Hematopoietic multipotent progenitor cell treated with erythropoietin and hydrocortisone succinate and interleukin-3 and kit ligand, for 15 days (in vitro differentiated cells): Measurements from ENCODE around the gene ERBB4.

Experiments
- DNase-seq: peaks from one replicate; pipeline ENCODE4 v3.0.0-alpha.2; 2015; ENCODE audit warnings: low spot score

Gene ERBB4

GRCh38 chr2:212538305-212539071 lies at the start of gene ERBB4:
Gene ERBB4 (minus strand): TSS chr2:212538802. CDS start chr2:212538530, 272 bp downstream.
- no peak for DNase-seq

GRCh38 chr2:212580117-212580516 lies 41.5 kb upstream of the ERBB4 start:
- no peak for DNase-seq

- DNase-seq, result no peak
Measured at GRCh38 chr2:212556296-212556695, 17.7 kb upstream of the ERBB4 start.

- no peak for DNase-seq
Measured at GRCh38 chr2:212554233-212554632, 15.6 kb upstream of the ERBB4 start.

GRCh38 chr2:212549941-212550340 lies 11.3 kb upstream of the ERBB4 start:
- no peak for DNase-seq

GRCh38 chr2:212549463-212549862 lies 10.9 kb upstream of the ERBB4 start:
- no peak for DNase-seq

GRCh38 chr2:212548455-212548819 lies 9.8 kb upstream of the ERBB4 start:
- DNase-seq, result no peak

GRCh38 chr2:212547716-212548454 lies 9.3 kb upstream of the ERBB4 start:
- no peak for DNase-seq

GRCh38 chr2:212546669-212547068 lies 8.1 kb upstream of the ERBB4 start:
- no peak for DNase-seq

GRCh38 chr2:212540341-212540740 lies 1.7 kb upstream of the ERBB4 start:
- DNase-seq, result no peak

GRCh38 chr2:212539072-212539880 lies 674 bp upstream of the ERBB4 start:
- DNase-seq, result no peak

GRCh38 chr2:212537726-212538304 lies 787 bp downstream of the ERBB4 start:
- DNase-seq, result no peak

- no peak for DNase-seq
Measured at GRCh38 chr2:212536817-212537725, 1.5 kb downstream of the ERBB4 start.

GRCh38 chr2:212535996-212536816 lies 2.4 kb downstream of the ERBB4 start:
- DNase-seq, result no peak

- no peak for DNase-seq
Measured at GRCh38 chr2:212534336-212534735, 4.3 kb downstream of the ERBB4 start.

GRCh38 chr2:212532585-212532984 lies 6.0 kb downstream of the ERBB4 start:
- DNase-seq, result no peak

- DNase-seq, result no peak
Measured at GRCh38 chr2:212532087-212532486, 6.5 kb downstream of the ERBB4 start.

- no peak for DNase-seq
Measured at GRCh38 chr2:212531499-212531898, 7.1 kb downstream of the ERBB4 start.

GRCh38 chr2:212530991-212531390 lies 7.6 kb downstream of the ERBB4 start:
- no peak for DNase-seq

- DNase-seq, result no peak
Measured at GRCh38 chr2:212530373-212530772, 8.2 kb downstream of the ERBB4 start.
